Kidney capillary endothelial cell (primary cell): ENCODE measurements around the gene DHRS1.
"Not testable (repeated sequence)": the region's sequence is repeated elsewhere in the genome, so short reads cannot be mapped to it uniquely, and the experiment has no call there.

Experiments used
- DNase-seq: peaks from one replicate; pipeline ENCODE4 v3.0.0-alpha.2; 2018; ENCODE audit warnings: low spot score

The DHRS1 gene

DNA sequence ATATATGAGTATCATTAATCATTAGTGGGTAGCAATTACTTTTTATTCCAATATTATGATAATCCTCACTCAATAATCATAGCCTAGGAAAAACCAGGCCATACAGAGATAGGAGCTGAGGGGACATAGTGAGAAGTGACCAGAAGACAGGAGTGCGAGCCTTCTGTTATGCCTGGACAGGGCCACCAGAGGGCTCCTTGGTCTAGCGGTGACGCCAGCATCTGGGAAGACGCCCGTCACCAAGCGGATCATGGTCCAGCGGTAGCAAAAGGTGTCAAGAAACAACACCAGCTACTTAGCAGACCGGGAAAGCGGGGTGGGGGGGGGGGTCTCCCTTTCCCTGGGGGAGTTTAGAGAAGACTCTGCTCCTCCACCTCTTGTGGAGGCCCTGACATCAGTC lies 28.3 kb upstream of the DHRS1 start:
- DNase-seq: not testable (repeated sequence)

DNA sequence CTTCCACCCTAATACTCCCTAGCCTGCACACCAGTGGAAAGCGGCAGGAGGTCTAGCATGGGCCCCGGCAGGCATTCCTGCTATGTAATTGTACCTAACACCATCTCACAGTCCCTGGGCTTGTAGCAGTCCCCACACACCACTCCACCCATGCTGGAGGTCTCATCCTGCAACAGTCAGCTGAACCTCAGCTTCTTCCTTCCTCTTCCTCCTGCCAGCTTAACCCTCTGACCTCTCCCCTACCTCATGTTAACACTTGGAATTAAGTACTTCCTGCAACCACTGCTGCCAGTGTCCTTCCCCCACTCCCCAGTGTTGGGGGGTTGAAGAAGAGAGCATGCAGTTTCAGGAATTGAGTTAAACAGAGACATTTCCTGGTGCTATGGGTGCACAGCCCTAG lies 27.7 kb upstream of the DHRS1 start:
- DNase-seq: no peak

DNA sequence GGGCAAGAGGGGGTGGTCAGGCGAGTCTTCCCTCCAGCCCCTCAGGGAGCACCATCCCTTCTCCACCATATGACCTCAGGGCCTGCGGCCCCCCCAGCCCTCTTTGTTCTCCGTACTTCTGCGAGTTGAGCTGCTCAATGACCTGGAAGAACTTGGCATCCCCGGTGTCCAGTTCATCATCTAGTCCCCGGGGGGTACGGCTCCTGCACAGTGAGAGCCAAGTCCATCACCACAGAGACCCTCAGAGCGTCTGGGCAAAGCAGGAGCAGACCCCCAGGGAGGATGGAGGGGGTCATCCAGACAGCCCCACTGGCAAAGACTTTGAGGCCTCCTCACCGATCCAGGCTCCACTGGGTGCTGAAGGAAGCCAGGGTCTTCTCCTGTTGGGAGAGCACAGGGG lies 26.4 kb upstream of the DHRS1 start:
- no peak for DNase-seq

DNA sequence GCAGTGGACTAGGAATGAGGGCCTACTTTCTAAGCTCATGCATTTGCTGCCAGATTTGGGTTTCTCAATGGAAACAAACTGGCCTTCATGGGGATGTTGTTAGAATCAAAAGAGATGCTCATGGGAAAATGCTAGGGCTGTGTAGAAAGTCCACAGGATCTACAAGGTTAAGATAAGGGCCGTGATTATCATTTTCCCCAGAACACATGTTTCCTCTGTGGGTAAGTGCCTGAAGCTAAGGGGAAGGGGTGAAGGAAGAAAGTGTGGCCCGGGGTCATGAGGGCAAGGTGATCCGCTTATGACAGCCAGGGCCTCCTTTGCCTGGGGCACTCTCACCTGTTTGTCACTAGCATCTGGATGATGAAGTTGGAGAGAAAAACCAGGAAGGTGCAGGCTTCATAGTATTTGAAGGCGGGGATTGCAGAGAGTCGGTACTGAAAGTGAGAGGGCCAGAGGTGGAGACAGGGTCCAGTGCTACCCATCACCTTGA lies 25.5 kb upstream of the DHRS1 start:
- DNase-seq: no peak

DNA sequence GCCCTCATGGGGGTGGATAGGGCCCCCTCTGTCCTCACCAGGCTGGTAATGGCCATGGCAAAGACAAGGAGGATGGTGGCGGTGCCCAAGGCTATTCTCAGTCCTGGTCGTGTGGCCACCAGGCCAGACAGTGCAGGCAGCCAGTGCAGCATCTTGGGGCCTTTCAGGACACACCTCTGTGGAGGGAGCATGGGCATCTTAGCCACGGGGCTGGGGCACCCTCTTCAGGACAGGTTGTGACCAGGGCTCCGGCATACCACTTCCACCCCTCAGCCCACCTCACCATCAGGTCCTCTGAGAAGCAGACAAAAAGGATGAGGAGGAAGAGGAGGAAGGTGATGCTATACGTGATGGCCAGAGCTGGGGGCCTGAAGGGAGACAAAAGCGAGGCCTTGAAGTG lies 24.4 kb upstream of the DHRS1 start:
- DNase-seq: no peak

DNA sequence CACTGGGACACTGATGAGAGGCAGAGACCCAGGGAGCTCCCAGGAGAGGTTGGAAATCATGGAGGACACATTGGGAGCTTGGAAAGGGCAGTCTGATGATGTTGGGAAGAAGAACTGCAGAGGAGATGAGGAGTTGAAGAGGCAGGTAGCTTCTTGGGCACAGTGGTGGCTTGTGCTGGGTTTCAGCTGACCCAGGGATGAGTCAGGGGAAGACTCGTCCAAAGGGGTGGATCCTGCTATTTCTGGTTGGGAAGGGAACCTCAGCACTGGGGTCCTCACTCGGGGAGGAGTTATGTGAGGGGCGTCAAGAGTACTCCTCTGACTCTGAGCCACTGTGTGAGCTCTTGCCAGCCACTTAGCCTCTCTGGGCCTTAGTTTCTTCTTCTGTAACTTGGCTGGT lies 23.8 kb upstream of the DHRS1 start:
- no peak for DNase-seq

DNA sequence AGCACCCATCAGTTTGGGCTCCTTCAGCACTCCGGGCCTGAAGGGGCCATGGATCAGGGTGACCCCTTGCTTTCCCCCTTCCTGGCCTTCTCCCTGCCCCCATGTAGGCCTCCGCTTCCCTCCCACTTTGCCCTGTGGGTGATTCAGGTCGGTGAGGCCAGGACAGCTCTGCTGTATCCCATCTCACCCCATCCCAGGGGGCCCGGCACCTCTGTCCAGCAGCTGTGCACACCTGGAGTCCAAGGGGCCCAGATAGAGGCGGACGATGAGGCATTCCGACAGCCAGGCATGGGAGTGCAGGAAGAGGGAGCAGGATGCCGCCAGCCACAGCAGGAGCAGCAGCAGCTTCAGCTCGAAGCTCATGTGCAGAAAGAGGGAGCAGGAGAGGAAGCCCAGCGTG lies 23.1 kb upstream of the DHRS1 start:
- DNase-seq: no peak

DNA sequence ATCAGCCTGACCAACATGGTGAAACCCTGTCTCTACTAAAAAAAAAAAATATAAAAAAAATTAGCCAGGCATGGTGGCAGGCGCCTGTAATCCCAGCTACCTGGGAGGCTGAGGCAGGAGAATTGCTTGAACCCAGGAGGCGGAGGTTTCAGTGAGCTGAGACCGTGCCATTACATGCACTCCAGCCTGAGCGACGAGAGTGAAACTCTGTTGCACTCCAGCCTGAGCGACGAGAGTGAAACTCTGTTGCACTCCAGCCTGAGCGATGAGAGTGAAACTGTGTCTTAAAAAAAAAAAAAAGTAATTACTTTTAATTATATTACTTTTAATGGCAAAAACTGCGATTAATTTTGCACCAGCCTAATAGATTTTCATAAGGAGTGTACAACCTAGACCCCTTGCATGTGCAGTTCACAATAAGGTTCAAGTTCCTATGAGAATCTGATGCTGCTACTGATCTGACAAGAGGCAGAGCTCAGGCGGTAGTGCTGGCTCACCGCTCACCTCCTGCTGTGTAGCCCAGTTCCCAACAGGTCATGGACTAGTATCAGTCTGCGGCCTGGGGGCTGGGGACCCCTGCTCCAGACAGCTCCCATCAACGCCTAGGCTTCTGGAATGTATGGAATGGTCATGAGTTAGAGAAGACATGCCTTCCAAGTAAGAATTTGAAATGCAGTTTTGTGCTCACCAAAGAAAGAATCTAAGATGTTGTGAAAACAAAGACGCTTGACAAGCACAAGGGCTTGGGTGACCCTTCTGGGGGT lies 21.8 kb upstream of the DHRS1 start:
- DNase-seq: no peak

DNA sequence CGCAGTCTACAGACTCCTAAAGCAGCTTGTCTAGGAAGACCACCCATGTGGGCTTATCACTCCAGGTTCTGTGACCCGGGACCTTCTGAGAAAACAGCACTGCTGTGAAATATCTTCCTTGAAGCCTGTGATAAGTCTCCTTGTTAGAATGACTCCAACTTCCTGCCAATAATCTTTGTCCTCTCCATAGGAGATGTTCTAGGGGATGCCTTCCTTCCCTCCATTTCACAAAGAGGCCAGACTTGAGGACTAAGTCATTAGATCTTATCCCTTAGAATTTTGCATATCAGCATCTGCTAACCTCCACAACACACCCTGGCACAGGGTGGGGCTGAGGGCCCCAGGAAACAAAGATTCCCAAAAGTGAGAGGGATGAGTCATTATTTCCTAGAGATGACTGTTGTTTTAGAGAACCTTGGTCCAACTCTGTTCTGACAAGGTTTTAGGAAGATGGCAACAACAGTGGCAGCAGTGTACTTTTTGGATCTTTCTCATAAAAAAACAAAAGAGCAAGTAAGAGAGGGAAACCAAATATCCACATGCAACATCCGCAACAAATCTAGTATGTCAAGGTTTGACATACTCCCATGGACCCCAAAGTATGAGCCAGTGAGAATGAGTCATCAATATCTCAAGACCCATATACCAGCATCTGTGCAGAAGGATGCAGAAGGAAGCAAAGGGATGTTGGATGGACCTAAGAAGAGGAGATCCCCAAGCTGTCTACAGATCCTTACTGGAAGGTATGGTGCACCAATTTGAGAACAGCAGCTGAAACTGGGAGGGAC lies 17.8 kb upstream of the DHRS1 start:
- no peak for DNase-seq

DNA sequence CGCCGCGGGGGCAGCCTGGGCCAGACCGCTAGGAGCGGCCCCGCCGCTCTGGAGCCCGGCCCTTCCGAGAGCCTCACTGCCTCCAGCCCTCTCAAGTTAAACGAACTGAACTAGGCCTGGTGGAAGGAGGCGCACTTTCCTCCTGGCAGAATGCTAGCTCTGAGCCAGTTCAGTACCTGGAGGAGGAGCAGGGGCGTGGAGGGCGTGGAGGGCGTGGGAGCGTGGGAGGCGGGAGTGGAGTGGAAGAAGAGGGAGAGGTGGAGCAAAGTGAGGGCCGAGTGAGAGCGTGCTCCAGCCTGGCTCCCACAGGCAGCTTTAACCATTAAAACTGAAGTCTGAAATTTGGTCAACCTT lies 17.0 kb upstream of the DHRS1 start:
- no peak for DNase-seq

DNA sequence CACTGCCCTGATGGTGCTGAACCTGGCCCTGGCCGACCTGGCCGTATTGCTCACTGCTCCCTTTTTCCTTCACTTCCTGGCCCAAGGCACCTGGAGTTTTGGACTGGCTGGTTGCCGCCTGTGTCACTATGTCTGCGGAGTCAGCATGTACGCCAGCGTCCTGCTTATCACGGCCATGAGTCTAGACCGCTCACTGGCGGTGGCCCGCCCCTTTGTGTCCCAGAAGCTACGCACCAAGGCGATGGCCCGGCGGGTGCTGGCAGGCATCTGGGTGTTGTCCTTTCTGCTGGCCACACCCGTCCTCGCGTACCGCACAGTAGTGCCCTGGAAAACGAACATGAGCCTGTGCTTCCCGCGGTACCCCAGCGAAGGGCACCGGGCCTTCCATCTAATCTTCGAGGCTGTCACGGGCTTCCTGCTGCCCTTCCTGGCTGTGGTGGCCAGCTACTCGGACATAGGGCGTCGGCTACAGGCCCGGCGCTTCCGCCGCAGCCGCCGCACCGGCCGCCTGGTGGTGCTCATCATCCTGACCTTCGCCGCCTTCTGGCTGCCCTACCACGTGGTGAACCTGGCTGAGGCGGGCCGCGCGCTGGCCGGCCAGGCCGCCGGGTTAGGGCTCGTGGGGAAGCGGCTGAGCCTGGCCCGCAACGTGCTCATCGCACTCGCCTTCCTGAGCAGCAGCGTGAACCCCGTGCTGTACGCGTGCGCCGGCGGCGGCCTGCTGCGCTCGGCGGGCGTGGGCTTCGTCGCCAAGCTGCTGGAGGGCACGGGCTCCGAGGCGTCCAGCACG lies 16.4 kb upstream of the DHRS1 start:
- DNase-seq: no peak

DNA sequence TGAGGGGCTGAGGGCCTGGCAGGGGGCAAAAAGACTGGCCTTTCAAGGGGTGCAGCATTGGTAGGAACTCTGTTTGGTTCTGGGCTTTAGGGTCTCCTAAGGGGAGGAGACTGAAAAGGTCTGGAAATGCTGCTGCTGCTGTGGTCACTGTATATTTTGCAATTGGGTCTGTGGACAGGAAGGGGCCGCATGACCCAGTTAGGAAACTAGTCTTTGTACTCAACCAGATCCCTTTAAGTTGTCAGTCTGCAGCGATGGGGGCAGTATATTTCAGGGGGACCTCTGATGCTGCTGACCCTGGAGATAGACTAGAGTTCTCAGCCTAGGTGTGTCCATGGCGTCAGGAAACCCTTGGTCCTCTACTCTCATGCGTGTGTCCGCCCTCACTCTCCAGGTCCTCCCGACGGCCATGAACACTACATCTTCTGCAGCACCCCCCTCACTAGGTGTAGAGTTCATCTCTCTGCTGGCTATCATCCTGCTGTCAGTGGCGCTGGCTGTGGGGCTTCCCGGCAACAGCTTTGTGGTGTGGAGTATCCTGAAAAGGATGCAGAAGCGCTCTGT lies 15.7 kb upstream of the DHRS1 start:
- DNase-seq: no peak

DNA sequence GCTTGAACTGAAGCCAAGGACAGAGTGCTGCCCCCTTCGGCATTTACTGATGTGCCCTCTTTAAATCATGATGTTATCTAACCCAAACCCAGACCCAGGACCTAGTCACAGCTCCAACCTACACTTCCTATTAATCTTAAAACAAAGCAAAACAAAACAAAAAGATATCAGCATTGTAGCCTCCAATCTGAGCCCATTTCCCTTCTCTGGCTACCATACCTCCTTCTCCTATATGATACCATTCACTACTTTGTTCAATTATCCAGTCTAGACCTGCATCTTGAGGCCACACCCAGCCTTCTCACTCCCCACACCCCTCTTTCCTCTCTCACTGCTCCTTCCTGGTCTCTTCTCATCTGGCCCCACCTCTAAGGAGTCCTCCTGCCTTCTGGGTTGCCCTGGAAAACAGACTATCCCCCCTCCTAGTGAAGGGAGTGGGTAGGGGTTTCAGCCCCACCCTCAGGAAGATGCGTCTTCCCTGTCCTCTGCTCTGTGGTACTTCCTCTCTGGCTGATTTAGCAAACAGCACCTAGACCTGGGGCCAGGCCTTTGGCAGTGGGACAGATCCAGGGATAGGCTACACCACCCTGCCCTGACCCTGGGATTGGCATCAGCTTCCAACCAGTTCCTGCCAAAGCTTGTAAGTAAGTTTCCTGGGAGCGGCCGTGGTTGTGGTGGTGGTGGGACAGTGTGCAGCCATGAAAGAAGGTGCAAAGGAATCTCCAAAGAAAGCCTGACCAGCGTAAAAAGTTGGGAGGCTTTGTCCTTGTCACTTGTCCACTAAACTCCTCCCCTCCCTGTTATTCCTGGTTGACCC lies 15.0 kb upstream of the DHRS1 start:
- DNase-seq: no peak

DNA sequence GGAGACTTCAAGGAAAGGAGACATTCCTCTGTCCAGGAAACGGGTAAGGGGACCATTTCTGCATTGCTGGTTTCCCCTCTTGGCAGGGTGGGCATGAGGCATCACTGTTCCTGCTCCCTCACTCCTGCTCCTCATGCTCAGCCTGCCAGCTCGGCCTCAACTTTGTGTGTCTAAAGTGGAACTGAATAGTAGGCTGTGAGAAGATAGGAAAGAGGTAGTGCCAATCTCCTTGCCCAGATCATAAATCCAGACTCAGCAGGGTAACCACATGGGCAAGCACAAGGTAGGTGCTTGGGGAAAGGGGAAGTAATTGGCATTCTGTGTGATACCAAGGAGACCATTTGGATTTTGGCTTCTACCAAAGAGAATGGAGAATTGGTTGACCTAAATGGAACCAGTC lies 14.3 kb upstream of the DHRS1 start:
- DNase-seq: no peak

DNA sequence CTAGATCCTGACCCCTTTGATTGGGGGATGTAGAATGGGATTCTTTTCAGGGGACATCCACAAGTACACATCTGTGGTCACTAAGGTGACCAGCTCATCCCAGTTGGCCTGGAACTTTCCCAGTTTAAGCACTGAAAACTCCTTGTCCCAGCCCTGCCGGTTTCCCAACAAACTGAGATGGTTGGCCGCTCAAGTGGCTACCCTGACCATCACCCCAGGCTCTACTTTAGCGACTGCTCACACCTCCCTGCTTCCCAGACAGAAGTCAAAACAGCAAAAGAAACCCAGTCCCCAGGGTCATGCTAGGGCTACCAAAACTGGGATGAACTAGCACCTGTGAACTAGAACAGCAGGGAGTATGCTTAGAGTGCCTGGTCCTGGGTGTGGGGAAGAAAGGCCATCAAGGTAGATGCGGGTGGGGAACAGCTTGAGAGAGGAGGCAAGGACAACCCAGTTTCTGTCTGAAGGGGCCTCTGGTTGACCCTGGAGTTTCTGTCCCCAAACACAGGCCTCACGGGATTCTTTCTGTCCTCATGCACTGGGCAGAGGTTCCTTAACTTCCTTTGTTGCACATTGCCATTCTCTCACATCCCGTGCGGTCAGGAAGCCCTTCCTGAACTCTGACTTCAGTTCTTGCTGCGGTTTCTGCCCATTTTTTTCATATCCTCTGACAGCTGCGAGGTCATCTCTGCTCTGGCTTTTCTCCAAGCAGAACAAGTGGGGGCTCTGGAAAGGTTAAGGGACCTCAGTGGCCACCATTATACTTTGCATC lies 13.3 kb upstream of the DHRS1 start:
- peak; percentile 73 for DNase-seq

DNA sequence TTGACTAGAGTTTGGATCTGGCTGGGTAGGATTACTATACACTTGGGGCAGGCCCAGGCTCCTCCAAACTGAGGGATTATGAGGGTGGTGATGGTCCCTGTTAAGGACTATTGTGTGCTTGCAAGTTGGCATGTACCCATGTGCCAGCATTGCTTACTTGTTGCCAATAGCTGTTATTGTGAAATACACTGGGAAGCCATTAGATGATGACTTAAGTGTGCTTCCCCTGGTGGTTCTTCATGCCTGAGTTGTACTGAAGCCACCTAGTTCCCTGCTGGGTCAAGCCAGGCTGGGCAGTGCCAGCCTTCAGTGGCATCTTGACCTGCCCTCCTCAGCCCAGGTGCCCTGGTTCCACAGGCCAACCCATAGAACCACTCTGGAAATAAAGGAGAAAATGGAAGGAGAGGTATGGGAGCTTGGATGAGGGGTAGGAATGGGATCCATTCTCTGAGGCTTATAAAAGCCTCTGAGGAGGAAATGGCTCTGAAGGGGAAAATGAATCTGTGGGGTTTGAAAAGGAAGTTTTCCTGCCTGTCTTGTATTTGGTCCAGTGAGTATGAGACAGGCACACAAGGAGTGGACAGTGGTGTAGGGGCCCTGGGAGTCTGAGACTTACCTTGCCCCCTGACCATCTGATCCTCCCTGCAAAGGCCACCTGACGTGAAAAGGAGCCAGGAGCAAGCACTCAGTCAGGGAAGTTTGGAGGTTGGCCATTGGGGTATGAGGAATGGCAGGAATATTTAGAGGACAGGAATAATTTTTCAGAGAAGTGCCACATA lies 12.4 kb upstream of the DHRS1 start:
- DNase-seq: no peak

DNA sequence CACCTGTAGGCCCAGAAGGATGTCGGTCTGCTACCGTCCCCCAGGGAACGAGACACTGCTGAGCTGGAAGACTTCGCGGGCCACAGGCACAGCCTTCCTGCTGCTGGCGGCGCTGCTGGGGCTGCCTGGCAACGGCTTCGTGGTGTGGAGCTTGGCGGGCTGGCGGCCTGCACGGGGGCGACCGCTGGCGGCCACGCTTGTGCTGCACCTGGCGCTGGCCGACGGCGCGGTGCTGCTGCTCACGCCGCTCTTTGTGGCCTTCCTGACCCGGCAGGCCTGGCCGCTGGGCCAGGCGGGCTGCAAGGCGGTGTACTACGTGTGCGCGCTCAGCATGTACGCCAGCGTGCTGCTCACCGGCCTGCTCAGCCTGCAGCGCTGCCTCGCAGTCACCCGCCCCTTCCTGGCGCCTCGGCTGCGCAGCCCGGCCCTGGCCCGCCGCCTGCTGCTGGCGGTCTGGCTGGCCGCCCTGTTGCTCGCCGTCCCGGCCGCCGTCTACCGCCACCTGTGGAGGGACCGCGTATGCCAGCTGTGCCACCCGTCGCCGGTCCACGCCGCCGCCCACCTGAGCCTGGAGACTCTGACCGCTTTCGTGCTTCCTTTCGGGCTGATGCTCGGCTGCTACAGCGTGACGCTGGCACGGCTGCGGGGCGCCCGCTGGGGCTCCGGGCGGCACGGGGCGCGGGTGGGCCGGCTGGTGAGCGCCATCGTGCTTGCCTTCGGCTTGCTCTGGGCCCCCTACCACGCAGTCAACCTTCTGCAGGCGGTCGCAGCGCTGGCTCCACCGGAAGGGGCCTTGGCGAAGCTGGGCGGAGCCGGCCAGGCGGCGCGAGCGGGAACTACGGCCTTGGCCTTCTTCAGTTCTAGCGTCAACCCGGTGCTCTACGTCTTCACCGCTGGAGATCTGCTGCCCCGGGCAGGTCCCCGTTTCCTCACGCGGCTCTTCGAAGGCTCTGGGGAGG lies 11.3 kb upstream of the DHRS1 start, which contains the start of gene LTB4R:
TSS of gene LTB4R (plus strand) at position 857 of the 959 bp plus-strand sequence. CDS start 4,150 bp downstream, outside the sequence.
- DNase-seq: peak; percentile 91

DNA sequence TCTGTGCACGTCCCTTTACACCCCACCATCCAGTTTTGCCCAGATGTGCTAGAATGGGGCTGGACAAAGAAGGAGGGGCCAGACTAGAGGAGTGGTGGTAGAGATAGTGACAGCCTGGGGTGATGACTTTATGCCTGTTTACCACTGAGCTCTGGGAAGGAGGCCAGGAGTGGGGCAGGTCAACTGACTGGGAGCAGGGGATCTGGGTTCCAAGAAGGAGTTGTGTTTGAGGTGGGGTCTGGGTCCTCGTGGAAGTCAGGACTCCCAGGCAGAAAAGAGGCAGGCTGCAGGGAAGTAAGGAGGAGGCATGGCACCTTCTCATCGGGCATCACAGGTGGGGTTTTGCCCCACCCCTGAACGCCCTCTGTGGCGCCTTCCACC lies 10.7 kb upstream of the DHRS1 start:
- no peak for DNase-seq
